Activated T-helper 17 cell treated with anti-CD3 and anti-CD28 coated beads, Interleukin-2, amount 50 U/mL, for 72 hours (primary cell): ENCODE measurements around the gene KLHL3. TPM values are rescaled to one million over a fixed set of nuclear protein-coding genes. Genes with fewer than 3 reads are reported as not detected.
A peak's percentile ranks its signal among the peaks of the same experiment; 100 is the strongest.

Experiments
- ATAC-seq: fragments of 150-1000 bp; cut with Tn5 transposase; replicated peaks from 2 replicates; pipeline ENCODE4 v1.10.0; 2021; ENCODE audit warnings: mild to moderate bottlenecking, moderate library complexity
- H3K27ac Mint-ChIP-seq: one replicate; pipeline ENCODE4 v1.8.0; 2022; ENCODE audit warnings: mixed read lengths
- H3K27me3 Mint-ChIP-seq: one replicate; pipeline ENCODE4 v1.8.0; 2022; ENCODE audit warnings: mixed read lengths
- H3K36me3 Mint-ChIP-seq: one replicate; pipeline ENCODE4 v1.8.0; 2022; ENCODE audit warnings: low read depth, mild to moderate bottlenecking, mixed read lengths
- H3K4me1 Mint-ChIP-seq: one replicate; pipeline ENCODE4 v1.8.0; 2022; ENCODE audit warnings: mixed read lengths
- H3K4me3 Mint-ChIP-seq: one replicate; pipeline ENCODE4 v1.8.0; 2022; ENCODE audit warnings: mild to moderate bottlenecking, mixed read lengths
- H3K9me3 Mint-ChIP-seq: one replicate; pipeline ENCODE4 v1.8.0; 2022; ENCODE audit warnings: mixed read lengths
- total RNA-seq, 2 donors: library from RNA; stranded (reverse); gene quantifications; one replicate each; pipeline ENCODE4 v1.2.3, GENCODE V29; 2022

Gene KLHL3
- total RNA-seq, 2 donors from 2014 or later: 5.3 to 9.5 TPM

DNA sequence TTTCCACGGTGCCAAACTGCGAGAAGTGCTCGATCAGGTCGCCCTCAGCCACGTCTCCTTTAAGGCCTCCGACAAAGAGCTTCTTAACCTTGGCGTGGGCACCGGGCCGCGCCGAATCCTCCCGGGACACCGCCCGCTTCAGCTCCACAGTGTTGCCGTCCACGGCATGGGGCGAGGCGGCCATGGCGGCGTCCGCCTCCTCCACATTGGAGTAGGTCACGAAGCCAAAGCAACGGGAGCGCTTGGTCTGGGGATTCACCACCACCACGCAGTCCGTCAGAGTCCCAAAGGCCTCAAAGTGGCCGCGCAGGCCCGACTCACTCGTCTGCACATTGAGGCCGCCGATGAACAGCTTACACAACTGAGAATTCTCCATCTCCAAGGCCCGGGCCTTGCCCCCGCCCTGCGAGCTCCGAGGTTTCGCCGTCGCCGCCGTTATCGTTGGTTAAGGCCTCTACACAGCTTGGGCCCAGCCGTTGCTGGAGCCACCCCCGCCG, 17.9 kb upstream of the KLHL3 start:
- peaks cover 50% of the 10 kb centered on the region for H3K36me3 Mint-ChIP-seq
- H3K27ac Mint-ChIP-seq: peak overlapping the region; percentile 99

DNA sequence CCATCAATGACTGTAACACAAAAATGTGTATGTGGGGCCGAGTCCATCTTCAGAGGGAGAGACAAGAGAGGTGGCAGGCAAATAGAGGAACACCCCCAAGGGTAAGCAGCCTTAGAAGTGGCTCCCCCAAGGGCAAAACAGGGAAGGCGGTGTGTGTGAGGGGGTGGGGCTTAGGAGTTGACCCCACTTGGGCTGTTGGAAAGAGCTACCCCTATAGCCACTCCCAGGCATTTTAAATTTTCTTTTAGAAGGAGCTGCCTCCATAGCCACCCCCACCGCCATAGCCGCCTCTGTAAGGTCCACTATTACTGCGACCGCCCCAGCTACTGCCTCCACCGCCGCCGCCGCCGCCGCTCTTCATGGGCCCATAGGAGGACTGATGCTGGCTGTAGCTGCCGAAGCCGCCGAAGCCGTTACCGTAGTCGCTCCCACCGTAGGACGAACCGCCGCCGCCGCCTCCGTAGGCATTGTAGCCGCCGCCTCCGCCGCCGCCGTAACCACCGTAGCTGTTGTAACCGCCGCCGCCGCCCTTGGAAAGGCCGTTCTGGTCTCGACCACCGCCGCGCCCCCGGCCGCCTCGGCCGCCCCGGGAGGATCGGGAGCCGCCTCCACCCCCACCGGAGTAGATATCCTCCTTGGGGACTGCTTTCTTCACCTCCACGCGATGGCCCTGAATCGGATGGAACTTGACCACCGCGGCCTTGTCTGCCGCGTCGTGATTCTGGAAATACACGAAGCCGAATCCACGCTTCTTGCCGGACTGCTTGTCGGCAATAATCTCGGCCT, 17.2 kb upstream of the KLHL3 start:
- Mint-ChIP-seq H3K4me1 (peaks cover 14% of the 10 kb centered on the region), H3K27ac (peak overlapping the region; percentile 99), H3K9me3 (no peaks in the 10 kb centered on the region), H3K4me3 (peak overlapping the region; percentile 91), H3K27me3 (no peaks in the 10 kb centered on the region), H3K36me3 (peaks cover 50% of the 10 kb centered on the region)
- ATAC-seq: no peak

More for the DNA sequence above, 17.9 kb upstream of the KLHL3 start:
- H3K27me3 Mint-ChIP-seq: no peaks in the 10 kb centered on the region
- peak; percentile 26 for ATAC-seq
- peaks cover 14% of the 10 kb centered on the region for H3K4me1 Mint-ChIP-seq
- H3K9me3 Mint-ChIP-seq: no peaks in the 10 kb centered on the region
- H3K4me3 Mint-ChIP-seq: peak overlapping the region; percentile 91

DNA sequence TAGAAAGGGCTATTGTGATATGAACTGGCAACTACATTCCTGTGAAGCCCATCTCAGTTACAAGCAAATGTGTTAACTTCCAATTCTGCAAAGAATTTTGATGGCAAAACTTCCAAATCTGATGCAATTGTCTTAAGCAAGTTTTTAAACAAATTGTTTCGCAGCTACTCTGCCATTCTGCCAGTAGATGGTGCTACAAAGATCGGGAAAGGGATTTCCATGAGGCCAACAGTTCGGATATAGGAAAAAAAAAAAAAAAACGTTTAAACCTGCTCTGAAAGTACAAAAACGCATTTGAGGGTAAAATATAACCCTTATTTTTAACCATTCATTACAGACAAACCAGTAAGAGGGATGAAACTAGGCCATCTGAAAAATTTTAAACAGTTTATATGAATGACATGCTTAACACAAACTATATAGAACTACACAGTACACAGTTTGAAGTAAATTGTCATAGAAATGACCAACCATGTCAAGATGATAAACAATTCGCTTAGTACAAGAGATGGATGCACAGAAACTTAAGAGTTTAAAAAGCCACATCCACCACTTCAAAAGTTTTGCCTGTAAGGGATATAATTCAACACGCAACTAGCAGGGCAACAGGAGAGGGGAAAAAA, 16.1 kb upstream of the KLHL3 start:
- Mint-ChIP-seq H3K4me1 (peaks cover 14% of the 10 kb centered on the region), H3K27ac (peak overlapping the region; percentile 99), H3K36me3 (peaks cover 50% of the 10 kb centered on the region), H3K9me3 (no peaks in the 10 kb centered on the region), H3K4me3 (peak overlapping the region; percentile 91), H3K27me3 (no peaks in the 10 kb centered on the region)
- ATAC-seq: no peak

DNA sequence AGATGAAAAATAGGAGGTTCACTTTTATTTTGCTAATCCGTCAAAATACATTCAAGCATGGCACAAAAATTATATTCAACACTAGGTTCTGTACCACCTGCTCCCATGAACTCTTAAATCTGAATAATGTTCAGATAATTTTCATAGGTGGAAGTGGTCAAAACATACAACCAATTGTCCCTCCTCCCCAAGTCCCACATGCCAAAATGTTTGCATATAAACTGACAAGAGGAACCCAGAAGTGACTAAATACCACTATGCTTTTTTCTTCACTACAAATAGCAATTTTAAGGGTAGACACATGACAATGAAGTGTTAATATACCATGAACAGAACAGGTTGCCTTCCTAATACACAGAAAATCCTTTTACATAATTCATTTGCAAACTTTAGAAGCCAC, 14.5 kb upstream of the KLHL3 start:
- Mint-ChIP-seq H3K36me3 (peaks cover 50% of the 10 kb centered on the region), H3K9me3 (no peaks in the 10 kb centered on the region), H3K4me1 (peaks cover 14% of the 10 kb centered on the region), H3K27me3 (no peaks in the 10 kb centered on the region), H3K4me3 (peak overlapping the region; percentile 91), H3K27ac (no peak overlapping the region)
- ATAC-seq: no peak

DNA sequence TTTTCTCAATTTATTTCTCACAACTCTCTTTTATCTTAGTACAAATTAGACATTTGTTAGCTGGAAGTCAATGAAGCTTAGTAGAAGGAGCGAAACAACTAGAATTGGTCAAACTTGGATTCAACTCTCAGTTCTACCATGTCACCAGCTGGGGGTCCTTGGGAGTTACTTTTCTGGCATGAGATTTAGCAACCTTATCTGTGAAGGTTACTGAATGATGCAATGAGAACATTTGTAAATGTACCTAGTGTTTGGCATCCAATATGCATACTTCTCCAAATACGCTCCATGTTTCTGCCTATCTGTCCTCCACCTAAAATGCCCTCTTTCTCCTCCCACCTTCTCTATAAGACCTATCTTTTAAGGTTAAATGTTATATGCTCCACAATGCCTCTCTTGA, 12.0 kb upstream of the KLHL3 start:
- Mint-ChIP-seq H3K27ac (no peak overlapping the region), H3K4me3 (no peak overlapping the region), H3K36me3 (peaks cover 31% of the 10 kb centered on the region), H3K27me3 (no peaks in the 10 kb centered on the region), H3K9me3 (no peaks in the 10 kb centered on the region), H3K4me1 (peaks cover 14% of the 10 kb centered on the region)
- no peak for ATAC-seq

DNA sequence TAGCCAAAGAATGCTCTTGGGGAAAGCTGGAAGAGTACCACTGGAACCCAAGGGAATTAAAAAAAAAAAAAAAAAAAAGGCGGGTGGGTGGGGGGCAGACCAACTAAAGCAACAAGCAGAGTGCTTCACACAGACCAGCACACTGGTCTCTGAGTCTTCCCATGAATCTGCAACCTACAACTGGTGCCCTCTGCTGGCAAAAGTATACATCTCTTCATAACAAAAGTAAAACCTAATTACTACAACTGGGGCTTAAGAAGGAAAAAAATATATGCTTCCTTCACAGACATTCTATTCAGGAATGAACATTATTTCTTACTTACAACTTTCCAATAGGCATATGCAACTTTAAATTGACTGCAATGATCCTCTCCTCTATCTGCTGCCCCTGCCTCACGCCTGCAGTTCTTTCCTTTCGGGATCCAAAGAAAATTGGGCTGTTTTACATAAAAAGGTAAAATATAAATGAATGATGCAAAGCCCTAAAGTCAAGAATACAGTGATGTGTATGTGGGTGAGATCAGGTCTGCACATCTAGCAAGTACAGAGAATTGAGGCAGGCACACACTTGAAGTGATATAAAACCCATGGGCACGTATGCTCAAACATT, 7.2 kb upstream of the KLHL3 start:
- ATAC-seq: peak; percentile 78
- Mint-ChIP-seq H3K27me3 (no peaks in the 10 kb centered on the region), H3K4me1 (no peaks in the 10 kb centered on the region), H3K27ac (no peak overlapping the region), H3K36me3 (no peaks in the 10 kb centered on the region), H3K4me3 (no peak overlapping the region), H3K9me3 (no peaks in the 10 kb centered on the region)

DNA sequence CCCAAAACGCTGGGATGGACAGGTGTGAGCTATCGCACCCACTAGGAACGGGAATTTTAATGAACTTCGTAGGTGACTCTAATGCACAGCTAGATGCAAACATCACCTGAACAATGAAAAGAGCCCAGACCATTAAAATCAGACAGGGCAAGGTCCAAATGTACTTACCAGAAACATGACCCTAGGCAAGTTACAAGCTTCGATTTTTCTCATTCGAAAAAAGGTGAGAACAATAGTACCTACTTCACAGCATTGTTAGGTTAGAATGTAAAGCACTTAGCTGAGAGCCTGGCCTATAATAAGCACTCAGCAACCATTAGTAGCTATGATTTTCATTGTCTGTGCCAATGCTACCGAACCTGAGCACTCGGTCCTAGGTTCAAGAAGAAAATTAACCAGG, 5.8 kb upstream of the KLHL3 start:
- Mint-ChIP-seq H3K4me3 (no peak overlapping the region), H3K9me3 (no peaks in the 10 kb centered on the region), H3K4me1 (no peaks in the 10 kb centered on the region), H3K36me3 (no peaks in the 10 kb centered on the region), H3K27ac (no peak overlapping the region), H3K27me3 (no peaks in the 10 kb centered on the region)
- ATAC-seq: no peak

DNA sequence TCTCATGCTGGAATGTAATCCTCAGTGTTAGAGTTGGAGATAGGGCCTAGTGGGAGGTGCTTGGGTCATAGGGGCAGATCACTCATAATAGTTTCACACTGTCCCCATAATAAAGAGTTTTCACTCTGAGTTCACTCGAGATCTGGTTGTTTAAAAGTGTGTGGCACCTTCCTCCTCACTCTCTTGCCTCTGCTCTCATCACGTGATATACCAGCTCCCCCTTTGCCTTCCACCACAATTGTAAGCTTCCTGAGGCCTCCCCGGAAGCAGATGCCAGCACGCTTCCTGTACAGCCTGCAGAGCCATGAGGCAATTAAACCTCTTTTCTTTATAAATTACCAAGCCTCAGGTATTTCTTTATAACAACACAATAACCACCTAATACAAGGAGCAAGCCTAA, 3.8 kb upstream of the KLHL3 start:
- H3K4me1 Mint-ChIP-seq: no peaks in the 10 kb centered on the region
- no peak for ATAC-seq
- H3K27ac Mint-ChIP-seq: no peak overlapping the region
- H3K4me3 Mint-ChIP-seq: no peak overlapping the region
- no peaks in the 10 kb centered on the region for H3K9me3 Mint-ChIP-seq
- no peaks in the 10 kb centered on the region for H3K27me3 Mint-ChIP-seq
- no peaks in the 10 kb centered on the region for H3K36me3 Mint-ChIP-seq

DNA sequence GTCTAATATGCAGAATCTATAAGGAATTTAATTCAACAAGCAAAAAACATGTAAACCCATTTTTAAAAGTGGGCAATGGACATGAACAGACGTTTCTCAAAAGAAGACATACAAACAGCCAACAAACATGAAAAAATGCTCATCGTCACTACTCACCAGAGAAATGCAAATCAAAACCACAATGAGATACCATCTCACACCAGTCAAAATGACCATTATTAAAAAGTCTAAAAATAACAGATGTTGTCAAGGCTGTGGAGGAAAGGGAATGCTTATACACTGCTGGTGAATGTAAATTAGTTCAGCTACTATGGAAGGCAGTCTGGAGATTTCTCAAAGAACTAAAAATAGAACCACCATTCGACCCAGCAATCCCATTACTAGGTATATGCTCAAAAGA, 3.1 kb upstream of the KLHL3 start:
- no peak for ATAC-seq
- H3K9me3 Mint-ChIP-seq: no peaks in the 10 kb centered on the region
- peaks cover 5% of the 10 kb centered on the region for H3K4me1 Mint-ChIP-seq
- H3K36me3 Mint-ChIP-seq: no peaks in the 10 kb centered on the region
- peak overlapping the region; percentile 38 for H3K27ac Mint-ChIP-seq
- no peak overlapping the region for H3K4me3 Mint-ChIP-seq
- H3K27me3 Mint-ChIP-seq: no peaks in the 10 kb centered on the region

DNA sequence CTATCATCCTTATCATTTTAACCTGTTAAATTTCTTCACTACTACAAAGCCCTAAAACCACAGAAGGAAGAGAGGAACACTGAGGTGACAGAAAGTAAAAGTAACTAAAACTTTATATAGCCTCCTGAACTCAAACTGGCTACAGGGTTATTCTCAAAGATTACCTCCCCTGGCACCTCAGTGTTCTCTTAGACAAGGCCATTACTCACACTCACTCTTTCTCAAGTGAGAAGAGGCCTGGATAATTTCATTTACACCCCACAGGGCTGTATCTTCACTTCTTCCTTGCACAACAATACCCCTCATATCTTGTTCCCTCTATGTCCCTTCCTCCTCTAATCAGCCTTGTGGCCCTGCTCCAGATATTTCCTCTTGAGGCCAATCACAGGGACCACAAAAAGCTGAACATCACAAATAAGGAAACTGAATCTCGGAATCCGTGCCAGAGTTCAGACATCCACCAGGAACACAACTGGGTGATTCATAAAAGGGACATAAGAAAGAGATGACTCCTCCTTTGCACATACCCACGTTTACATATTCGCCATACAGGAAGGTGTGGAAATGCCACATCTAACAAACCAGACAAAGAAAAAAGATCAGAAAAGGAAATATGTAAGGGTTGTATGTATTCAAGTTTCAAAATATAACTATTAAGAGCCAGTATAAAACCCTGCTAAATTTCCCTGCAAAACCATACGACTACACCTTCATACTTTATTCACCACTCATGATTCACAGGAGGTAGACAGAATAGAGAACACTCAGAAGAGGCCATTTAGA, 1.7 kb upstream of the KLHL3 start:
- H3K4me1 Mint-ChIP-seq: peaks cover 9% of the 10 kb centered on the region
- no peaks in the 10 kb centered on the region for H3K27me3 Mint-ChIP-seq
- no peak overlapping the region for H3K27ac Mint-ChIP-seq
- no peaks in the 10 kb centered on the region for H3K36me3 Mint-ChIP-seq
- no peak overlapping the region for H3K4me3 Mint-ChIP-seq
- ATAC-seq: peak; percentile 84
- no peaks in the 10 kb centered on the region for H3K9me3 Mint-ChIP-seq

DNA sequence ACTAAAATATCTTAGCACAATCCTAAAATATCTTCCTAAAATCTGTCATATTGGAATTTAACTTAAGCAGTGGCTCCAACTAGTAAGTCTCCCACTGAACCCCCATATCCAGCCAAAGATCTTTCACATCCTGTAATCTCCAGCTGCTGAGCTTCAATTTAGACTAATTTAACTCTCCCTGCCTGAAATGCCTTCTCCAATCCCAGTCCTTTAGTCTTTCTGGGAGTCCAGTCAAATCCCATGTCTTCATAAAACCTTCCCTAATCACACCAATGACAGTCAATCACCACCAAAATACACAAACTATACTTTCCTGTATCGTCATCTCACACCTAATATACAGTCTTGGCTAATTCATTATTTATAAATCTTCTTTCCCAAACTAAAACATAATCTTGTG, 607 bp upstream of the KLHL3 start:
- no peak for ATAC-seq
- H3K4me3 Mint-ChIP-seq: no peak overlapping the region
- peaks cover 9% of the 10 kb centered on the region for H3K4me1 Mint-ChIP-seq
- no peaks in the 10 kb centered on the region for H3K36me3 Mint-ChIP-seq
- H3K27me3 Mint-ChIP-seq: no peaks in the 10 kb centered on the region
- H3K9me3 Mint-ChIP-seq: no peaks in the 10 kb centered on the region
- no peak overlapping the region for H3K27ac Mint-ChIP-seq

DNA sequence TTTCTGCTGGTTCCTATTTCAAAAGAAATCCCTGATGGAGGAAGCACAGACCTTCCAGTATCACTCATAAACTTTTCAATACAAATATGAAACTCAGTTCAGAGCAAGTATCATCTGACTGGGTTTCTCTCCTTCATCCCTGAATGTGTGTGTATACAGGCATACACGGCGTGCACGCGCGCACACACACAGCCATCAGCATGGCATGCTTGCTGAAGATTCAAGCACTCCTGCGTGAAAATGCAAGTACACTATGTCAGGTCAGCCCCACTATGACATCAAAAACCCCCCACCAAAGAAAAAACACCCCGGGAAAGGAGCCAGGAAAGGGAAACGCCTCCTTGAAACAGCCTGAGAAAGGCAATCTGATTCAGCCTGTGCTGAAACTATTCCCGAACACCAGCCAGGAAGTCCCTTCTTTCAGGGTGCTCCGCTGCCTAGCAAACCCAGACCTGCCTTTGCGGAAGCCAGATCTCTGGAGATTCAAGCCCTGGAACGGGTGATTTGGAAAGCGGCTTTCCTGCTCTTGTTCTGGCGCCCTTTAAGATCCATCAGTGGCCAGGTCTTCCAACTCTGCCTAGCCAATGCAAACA, 831 bp downstream of the KLHL3 start:
- Mint-ChIP-seq H3K4me1 (peaks cover 9% of the 10 kb centered on the region), H3K4me3 (no peak overlapping the region)
- ATAC-seq: peak; percentile 13

DNA sequence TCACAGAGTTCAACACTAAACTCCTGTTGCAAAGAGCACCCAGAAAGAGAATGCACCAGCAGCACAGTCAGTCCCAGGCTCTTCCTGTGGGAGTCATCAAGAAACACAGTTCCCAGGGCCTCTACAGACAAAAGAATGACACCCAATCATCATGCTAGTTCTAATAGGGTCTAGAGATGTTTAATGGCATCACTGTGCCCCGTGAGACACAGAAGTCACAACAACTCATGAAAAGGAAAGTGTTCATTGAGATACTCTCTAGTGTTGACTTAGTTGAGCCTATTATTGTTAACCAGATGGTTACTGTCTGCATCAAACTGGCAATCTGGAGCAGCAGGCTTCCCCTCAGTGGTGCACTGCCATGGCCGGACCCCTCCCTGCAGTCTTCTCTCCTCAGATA, 1.6 kb downstream of the KLHL3 start:
- peaks cover 9% of the 10 kb centered on the region for H3K4me1 Mint-ChIP-seq
- H3K27ac Mint-ChIP-seq: no peak overlapping the region
- H3K36me3 Mint-ChIP-seq: no peaks in the 10 kb centered on the region
- no peak overlapping the region for H3K4me3 Mint-ChIP-seq
- H3K9me3 Mint-ChIP-seq: no peaks in the 10 kb centered on the region
- H3K27me3 Mint-ChIP-seq: no peaks in the 10 kb centered on the region
- no peak for ATAC-seq

More for the DNA sequence above, 831 bp downstream of the KLHL3 start:
- Mint-ChIP-seq H3K27ac (no peak overlapping the region), H3K27me3 (no peaks in the 10 kb centered on the region), H3K36me3 (no peaks in the 10 kb centered on the region), H3K9me3 (no peaks in the 10 kb centered on the region)

DNA sequence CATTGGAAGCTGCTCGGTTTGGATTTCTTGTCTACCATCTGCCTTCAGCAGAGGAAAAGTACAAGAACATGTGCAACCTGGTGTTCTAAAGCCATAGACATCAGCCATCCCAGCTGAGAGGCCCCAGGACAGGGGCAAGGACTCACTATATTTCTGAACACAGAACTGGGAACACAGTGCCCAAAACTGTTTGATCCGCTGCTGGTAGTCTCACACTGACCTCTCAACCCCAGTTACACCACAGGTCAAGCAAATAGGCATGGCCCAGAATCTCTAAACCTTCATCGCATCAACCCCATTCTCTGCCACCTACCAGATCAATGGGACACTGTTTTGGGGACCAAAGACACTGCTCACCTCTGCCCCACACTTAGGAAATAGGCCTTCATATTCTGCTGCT, 2.0 kb downstream of the KLHL3 start:
- peaks cover 9% of the 10 kb centered on the region for H3K4me1 Mint-ChIP-seq
- H3K9me3 Mint-ChIP-seq: no peaks in the 10 kb centered on the region
- H3K36me3 Mint-ChIP-seq: no peaks in the 10 kb centered on the region
- no peak overlapping the region for H3K27ac Mint-ChIP-seq
- ATAC-seq: no peak
- H3K4me3 Mint-ChIP-seq: no peak overlapping the region
- H3K27me3 Mint-ChIP-seq: no peaks in the 10 kb centered on the region
